GM12878 (cell line): ENCODE data around the gene CCR8.

Experiments
- EZH2 ChIP-seq: IDR thresholded peaks from 2 replicates; pipeline ENCODE4 v1.6.1; 2012; ENCODE audit warnings: low read depth, mild to moderate bottlenecking, control low read depth, inconsistent platforms, low read length, borderline replicate concordance; ENCODE audit not compliant: control insufficient read depth
- HCFC1 ChIP-seq: fragments of 150-350 bp; IDR thresholded peaks from 2 replicates; pipeline ENCODE4 v1.6.1; 2014; ENCODE audit warnings: low read length
- NBN ChIP-seq: fragments of 450-650 bp; IDR thresholded peaks from 2 replicates; pipeline ENCODE4 v1.6.1; 2016
- NFIC ChIP-seq: IDR thresholded peaks from 2 replicates; pipeline ENCODE4 v1.6.1; 2012; ENCODE audit warnings: low read depth, mild to moderate bottlenecking, inconsistent platforms, low read length, moderate library complexity
- POLR2AphosphoS2 ChIP-seq: IDR thresholded peaks from 2 replicates; pipeline ENCODE4 v1.6.1; 2011; ENCODE audit warnings: low read depth, mild to moderate bottlenecking, low read length, improper control_type of control experiment, moderate library complexity
- POLR2AphosphoS5 ChIP-seq: IDR thresholded peaks from 2 replicates; pipeline ENCODE4 v1.6.1; 2011; ENCODE audit warnings: mild to moderate bottlenecking, low read length, inconsistent platforms
- RCOR1 ChIP-seq: conservative IDR thresholded peaks from 2 replicates; pipeline ENCODE4 v1.6.1; 2012; ENCODE audit warnings: low read depth, low read length, improper control_type of control experiment
- SP1 ChIP-seq: IDR thresholded peaks from one replicate; pipeline ENCODE4 v1.6.1; 2011; ENCODE audit warnings: low read depth, low read length
- TAF1 ChIP-seq: IDR thresholded peaks from 2 replicates; pipeline ENCODE4 v1.6.1; 2011; ENCODE audit warnings: mild to moderate bottlenecking, low read depth, low read length, borderline replicate concordance
- TARDBP ChIP-seq: IDR thresholded peaks from 2 replicates; pipeline ENCODE4 v1.6.1; 2016; ENCODE audit warnings: borderline replicate concordance
- TCF12 ChIP-seq: IDR thresholded peaks from 2 replicates; pipeline ENCODE4 v1.6.1; 2011; ENCODE audit warnings: low read depth, mild to moderate bottlenecking, low read length
- TCF7 ChIP-seq: IDR thresholded peaks from 2 replicates; pipeline ENCODE4 v1.6.1; 2014; ENCODE audit warnings: antibody characterized with exemption, borderline replicate concordance
- TF ChIP-seq, protein P1 (sequence below), 3 experiments: IDR thresholded peaks in 2 of 3; conservative IDR thresholded peaks in 1 of 3; 2 replicates each; pipeline ENCODE4 v1.5.1; 2011; ENCODE audit warnings: low read depth in 3 of 3, low read length in 3 of 3, mild to moderate bottlenecking in 3 of 3, control low read depth in 2 of 3, moderate library complexity in 2 of 3, inconsistent platforms in 1 of 3, mixed read lengths in 1 of 3; ENCODE audit not compliant: control insufficient read depth in 2 of 3, insufficient read depth in 1 of 3; ENCODE audit errors: extremely low read depth in 1 of 3

DNA sequence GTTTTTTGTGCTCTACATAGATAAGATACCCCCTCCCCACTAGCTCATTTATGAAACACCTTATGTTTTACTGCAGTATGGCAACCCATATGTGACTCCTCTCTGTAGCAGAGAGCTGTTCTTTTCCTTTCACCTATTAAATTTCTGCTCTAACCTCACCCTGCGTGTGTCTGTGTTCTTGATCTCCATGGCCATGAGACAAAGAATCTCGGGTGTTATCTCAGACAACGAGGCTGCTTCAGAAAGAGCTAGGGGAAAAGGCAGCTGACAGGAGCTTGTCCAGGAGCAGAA lies 18.0 kb downstream of the CCR8 start:
- TF ChIP-seq, protein P1, sequence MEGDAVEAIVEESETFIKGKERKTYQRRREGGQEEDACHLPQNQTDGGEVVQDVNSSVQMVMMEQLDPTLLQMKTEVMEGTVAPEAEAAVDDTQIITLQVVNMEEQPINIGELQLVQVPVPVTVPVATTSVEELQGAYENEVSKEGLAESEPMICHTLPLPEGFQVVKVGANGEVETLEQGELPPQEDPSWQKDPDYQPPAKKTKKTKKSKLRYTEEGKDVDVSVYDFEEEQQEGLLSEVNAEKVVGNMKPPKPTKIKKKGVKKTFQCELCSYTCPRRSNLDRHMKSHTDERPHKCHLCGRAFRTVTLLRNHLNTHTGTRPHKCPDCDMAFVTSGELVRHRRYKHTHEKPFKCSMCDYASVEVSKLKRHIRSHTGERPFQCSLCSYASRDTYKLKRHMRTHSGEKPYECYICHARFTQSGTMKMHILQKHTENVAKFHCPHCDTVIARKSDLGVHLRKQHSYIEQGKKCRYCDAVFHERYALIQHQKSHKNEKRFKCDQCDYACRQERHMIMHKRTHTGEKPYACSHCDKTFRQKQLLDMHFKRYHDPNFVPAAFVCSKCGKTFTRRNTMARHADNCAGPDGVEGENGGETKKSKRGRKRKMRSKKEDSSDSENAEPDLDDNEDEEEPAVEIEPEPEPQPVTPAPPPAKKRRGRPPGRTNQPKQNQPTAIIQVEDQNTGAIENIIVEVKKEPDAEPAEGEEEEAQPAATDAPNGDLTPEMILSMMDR (IDR thresholded peaks at IDR 0.05 in 2 of 3, conservative IDR thresholded peaks at IDR 0.05 in 1 of 3; ENCODE audit: control insufficient read depth in 2 of 3, extremely low read depth in 1 of 3, insufficient read depth in 1 of 3, low read depth in 3 of 3, low read length in 3 of 3): no peak
- TF ChIP-seq SP1 (no peak), TARDBP (no peak), TCF12 (no peak), TAF1 (no peak), EZH2 (no peak), POLR2AphosphoS2 (no peak), NFIC (no peak), POLR2AphosphoS5 (no peak), HCFC1 (no peak), TCF7 (no peak), NBN (no peak), RCOR1 (no peak)
